Natural killer cell (primary cell): ENCODE measurements around the gene LETM1. TPM values are rescaled to one million over a fixed set of nuclear protein-coding genes. Genes with fewer than 3 reads are reported as not detected.

ENCODE experiments used
- ATAC-seq, 3 donors: fragments of 150-1000 bp in 2 of 3; fragments of 200-7000 bp in 1 of 3; cut with Tn5 transposase; 1 replicate in 1 of 3; 2 replicates in 2 of 3; pipeline ENCODE4 v1.10.0; 2021; ENCODE audit warnings: mild to moderate bottlenecking in 2 of 3, moderate library complexity in 2 of 3
- DNase-seq, 2 donors: peaks; one replicate each; pipeline versions ENCODE4 v3.0.0 to v3.0.0-alpha.2; 2013 to 2021; ENCODE audit warnings: mixed read lengths in 1 of 2
- H3K27ac ChIP-seq: one replicate; pipeline ENCODE4 v1.5.1; 2013; ENCODE audit warnings: mild to moderate bottlenecking, low read length
- H3K27me3 ChIP-seq: one replicate; pipeline ENCODE4 v1.6.1; 2013; ENCODE audit warnings: low read length; ENCODE audit not compliant: control insufficient read depth, insufficient read depth
- H3K36me3 ChIP-seq: one replicate; pipeline ENCODE4 v1.6.1; 2013; ENCODE audit warnings: low read length; ENCODE audit not compliant: control insufficient read depth, insufficient read depth
- H3K4me1 ChIP-seq: one replicate; pipeline ENCODE4 v1.6.1; 2013; ENCODE audit warnings: low read length; ENCODE audit not compliant: control insufficient read depth, insufficient read depth
- H3K4me3 ChIP-seq: one replicate; pipeline ENCODE4 v1.5.1; 2013; ENCODE audit warnings: low read length
- H3K9me3 ChIP-seq: one replicate; pipeline ENCODE4 v1.6.1; 2013; ENCODE audit warnings: low read length; ENCODE audit not compliant: control insufficient read depth, insufficient read depth
- H3K27ac Mint-ChIP-seq, 2 donors: one replicate each; pipeline ENCODE4 v1.8.0; 2022; ENCODE audit warnings: mild to moderate bottlenecking in 2 of 2, mixed read lengths in 2 of 2, moderate library complexity in 1 of 2
- H3K27me3 Mint-ChIP-seq, 2 donors: one replicate each; pipeline ENCODE4 v1.8.0; 2022; ENCODE audit warnings: low read depth in 2 of 2, mixed read lengths in 2 of 2
- H3K36me3 Mint-ChIP-seq: one replicate; pipeline ENCODE4 v1.8.0; 2022; ENCODE audit warnings: mixed read lengths
- H3K4me1 Mint-ChIP-seq, 2 donors: one replicate each; pipeline ENCODE4 v1.8.0; 2022; ENCODE audit warnings: mixed read lengths in 2 of 2
- H3K4me3 Mint-ChIP-seq: one replicate; pipeline ENCODE4 v1.8.0; 2022; ENCODE audit warnings: mild to moderate bottlenecking, moderate library complexity, mixed read lengths
- H3K9me3 Mint-ChIP-seq, 2 donors: one replicate each; pipeline ENCODE4 v1.8.0; 2022; ENCODE audit warnings: mixed read lengths in 2 of 2
- WGBS: methylation state at CpG from one replicate; pipeline ENCODE4 v1.1.7; 2013; ENCODE audit warnings: missing lambda C conversion rate; ENCODE audit not compliant: insufficient coverage; 5-methylcytosine and 5-hydroxymethylcytosine counted together
- intact Hi-C: fragments of 100-400 bp; cut with micrococcal nuclease; formaldehyde crosslinking; loops from one replicate; pipeline ENCODE4 v1.14.2; 2022
- total RNA-seq, 4 donors: library from RNA; stranded (reverse); fragments of 120-200 nt in 1 of 4; gene quantifications; one replicate each; pipeline versions ENCODE4 v1.2.3 to v1.2.4, GENCODE V29; 2013 to 2022
- TF ChIP-seq, protein P1 (sequence below): fragments of 200-600 bp; IDR thresholded peaks from one replicate; pipeline ENCODE4 v1.8.0; 2022; ENCODE audit warnings: antibody characterized with exemption

The LETM1 gene
- total RNA-seq, 3 donors from 2014 or later (not counting 1 experiment from before 2014, with no cell fraction given): 40.4 to 56.5 (median 55.7) TPM

DNA sequence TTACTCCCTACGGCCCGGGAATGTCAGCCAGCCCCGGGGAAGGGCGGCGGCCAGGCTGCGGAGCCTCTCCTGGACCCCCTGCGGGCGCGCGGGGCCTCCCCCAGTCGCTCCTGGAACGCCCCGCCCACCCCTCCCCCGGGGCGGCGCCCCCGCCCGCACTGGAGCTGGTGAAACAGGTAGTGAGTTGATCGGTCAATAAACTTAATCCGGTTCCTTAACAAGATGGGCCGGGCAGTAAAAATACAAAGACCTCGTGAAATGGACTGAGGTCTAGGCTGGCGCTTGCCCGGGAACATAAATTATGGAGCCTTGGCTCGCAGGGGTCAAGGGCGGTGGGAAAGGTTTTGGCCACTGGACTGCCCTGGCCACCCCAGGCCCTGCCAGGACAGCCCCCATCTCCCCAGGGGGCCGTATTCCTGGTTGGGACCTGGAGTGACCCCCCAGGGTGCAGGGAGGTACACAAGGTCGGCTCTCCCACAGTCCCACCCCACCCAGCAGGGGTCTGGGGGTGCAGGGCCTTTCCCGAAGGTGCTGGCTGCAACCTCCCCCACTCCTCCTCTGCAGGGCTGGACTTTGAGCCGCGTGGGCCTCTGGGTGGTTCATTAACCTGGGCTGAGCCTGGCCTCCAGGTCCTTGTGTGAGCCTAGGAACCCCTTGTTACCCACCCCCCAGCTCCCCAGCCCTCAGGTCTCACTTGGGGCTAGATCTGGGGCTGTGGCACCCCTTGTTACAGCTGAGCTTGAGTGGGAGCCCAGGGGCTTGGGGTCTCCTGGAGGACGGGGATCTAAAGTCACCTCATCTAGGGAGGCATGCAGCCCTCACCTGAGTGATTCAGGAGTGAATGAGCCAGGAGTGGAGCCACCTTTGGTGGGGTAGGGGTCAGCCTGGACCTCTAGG is 60.4 kb downstream of the LETM1 start:
- H3K27me3 ChIP-seq: peaks cover 24% of the 10 kb centered on the region
- Mint-ChIP-seq H3K27ac (no peak overlapping the region), H3K36me3 (no peaks in the 10 kb centered on the region), H3K27me3 (peaks cover 8 to 11% of the 10 kb centered on the region in 2 donors), H3K4me1 (no peaks in the 10 kb centered on the region), H3K9me3 (no peaks in the 10 kb centered on the region), H3K4me3 (peak overlapping the region; percentile 35)
- ATAC-seq (no peak), DNase-seq (no peak)
- TF ChIP-seq, protein P1, sequence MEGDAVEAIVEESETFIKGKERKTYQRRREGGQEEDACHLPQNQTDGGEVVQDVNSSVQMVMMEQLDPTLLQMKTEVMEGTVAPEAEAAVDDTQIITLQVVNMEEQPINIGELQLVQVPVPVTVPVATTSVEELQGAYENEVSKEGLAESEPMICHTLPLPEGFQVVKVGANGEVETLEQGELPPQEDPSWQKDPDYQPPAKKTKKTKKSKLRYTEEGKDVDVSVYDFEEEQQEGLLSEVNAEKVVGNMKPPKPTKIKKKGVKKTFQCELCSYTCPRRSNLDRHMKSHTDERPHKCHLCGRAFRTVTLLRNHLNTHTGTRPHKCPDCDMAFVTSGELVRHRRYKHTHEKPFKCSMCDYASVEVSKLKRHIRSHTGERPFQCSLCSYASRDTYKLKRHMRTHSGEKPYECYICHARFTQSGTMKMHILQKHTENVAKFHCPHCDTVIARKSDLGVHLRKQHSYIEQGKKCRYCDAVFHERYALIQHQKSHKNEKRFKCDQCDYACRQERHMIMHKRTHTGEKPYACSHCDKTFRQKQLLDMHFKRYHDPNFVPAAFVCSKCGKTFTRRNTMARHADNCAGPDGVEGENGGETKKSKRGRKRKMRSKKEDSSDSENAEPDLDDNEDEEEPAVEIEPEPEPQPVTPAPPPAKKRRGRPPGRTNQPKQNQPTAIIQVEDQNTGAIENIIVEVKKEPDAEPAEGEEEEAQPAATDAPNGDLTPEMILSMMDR: no peak
- peaks cover 15% of the 10 kb centered on the region for H3K4me1 ChIP-seq
- intact Hi-C loops: no loop called here
- WGBS: 41% methylated on average over 24 of the region's 32 CpGs
- H3K36me3 ChIP-seq: no peaks in the 10 kb centered on the region
- H3K9me3 ChIP-seq: no peaks in the 10 kb centered on the region
- no peak overlapping the region for H3K27ac ChIP-seq
- H3K4me3 ChIP-seq: no peak overlapping the region

DNA sequence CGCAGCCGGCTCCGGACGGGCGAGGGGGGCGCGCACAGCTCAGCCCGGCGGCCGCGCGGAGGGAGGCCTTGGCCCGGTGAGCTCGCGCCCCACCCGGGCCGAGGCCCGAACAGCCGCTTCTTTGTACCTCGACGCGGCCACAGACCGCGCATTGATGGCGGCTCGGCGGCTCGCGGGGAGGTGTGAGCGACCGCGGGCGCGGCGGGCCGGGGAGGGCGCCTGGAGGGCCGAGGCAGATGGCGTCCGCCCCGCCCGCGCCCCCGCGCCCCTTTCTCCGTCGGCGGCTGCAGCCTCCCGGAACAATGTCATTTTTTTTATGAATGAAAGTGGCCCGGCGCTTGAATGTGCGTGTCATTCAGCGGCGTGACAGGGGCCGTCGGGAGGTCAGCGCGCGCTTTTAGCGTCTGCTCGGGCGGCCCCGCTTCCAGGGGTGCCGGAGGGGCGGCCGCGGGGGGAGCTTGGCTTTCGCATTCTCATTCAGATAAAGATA is 61.1 kb downstream of the LETM1 start:
- no peak overlapping the region for H3K27ac ChIP-seq
- ATAC-seq (peak in 2 of 3 donors; percentile 20 to 24), DNase-seq (peak in 1 of 2 donors; percentile 19)
- H3K27ac Mint-ChIP-seq: no peak overlapping the region
- H3K4me1 ChIP-seq: peaks cover 15% of the 10 kb centered on the region
- no peaks in the 10 kb centered on the region for H3K36me3 ChIP-seq
- H3K4me3 ChIP-seq: no peak overlapping the region
- TF ChIP-seq, protein P1: no peak
- H3K27me3 Mint-ChIP-seq: peaks cover 8 to 13% of the 10 kb centered on the region in 2 donors
- peak overlapping the region; percentile 28 for H3K4me3 Mint-ChIP-seq
- WGBS: 1% methylated on average over 68 of the region's 68 CpGs
- intact Hi-C loops: no loop called here
- H3K27me3 ChIP-seq: peaks cover 24% of the 10 kb centered on the region
- no peaks in the 10 kb centered on the region for H3K9me3 ChIP-seq
- no peaks in the 10 kb centered on the region for H3K36me3 Mint-ChIP-seq
- no peaks in the 10 kb centered on the region for H3K4me1 Mint-ChIP-seq
- H3K9me3 Mint-ChIP-seq: no peaks in the 10 kb centered on the region

DNA sequence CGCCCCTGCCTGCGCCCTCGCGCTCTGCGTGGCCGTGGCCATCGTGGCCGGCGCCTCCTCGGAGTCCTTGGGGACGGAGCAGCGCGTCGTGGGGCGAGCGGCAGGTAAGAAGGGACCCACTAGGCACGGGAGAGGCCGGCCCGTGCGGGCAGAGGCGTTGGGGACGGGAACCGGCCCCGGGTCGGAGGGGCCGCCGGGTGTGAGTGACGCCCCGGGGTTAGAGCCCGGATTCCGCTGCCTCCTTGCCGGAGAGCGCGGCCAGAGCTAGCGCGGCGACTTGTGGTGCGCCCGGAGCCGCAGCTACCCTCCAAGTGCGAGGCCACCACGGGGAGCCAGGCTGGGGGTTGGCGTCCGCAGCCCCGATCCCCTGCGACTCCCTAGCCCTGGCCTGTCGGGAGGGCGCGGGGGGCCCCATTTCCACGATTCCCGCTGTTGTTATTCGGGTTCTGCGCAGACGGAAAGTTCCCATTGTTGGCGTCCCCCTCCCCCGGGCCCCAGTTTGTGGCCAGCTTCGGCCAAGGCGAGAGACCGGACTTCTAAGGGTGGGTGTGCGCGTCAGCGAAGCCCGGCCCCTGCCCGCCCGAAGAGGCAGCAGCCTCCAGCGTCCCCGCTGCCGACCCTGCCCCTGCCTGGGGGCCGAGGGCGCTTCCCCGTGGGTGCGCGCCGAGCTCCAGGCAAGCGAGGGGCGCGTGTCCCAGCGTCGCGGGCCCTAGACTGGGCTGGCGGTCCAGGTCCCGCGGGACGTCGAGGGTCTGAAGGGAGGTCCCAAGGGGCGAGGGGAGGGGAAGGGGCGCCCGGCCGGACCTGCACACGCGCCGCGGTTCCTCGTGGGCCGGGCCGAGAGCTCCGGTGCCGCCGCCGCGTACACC is 61.8 kb downstream of the LETM1 start:
- no peak overlapping the region for H3K4me3 Mint-ChIP-seq
- DNase-seq (peak in 1 of 2 donors; percentile 13), ATAC-seq (no peak)
- intact Hi-C loops: no loop called here
- Histone ChIP-seq H3K27ac (no peak overlapping the region), H3K27me3 (peaks cover 24% of the 10 kb centered on the region), H3K36me3 (no peaks in the 10 kb centered on the region), H3K4me3 (no peak overlapping the region), H3K9me3 (no peaks in the 10 kb centered on the region), H3K4me1 (peaks cover 15% of the 10 kb centered on the region)
- H3K27ac Mint-ChIP-seq: no peak overlapping the region
- H3K27me3 Mint-ChIP-seq: peaks cover 8 to 13% of the 10 kb centered on the region in 2 donors
- H3K4me1 Mint-ChIP-seq: no peaks in the 10 kb centered on the region
- H3K36me3 Mint-ChIP-seq: no peaks in the 10 kb centered on the region
- TF ChIP-seq, protein P1: no peak
- no peaks in the 10 kb centered on the region for H3K9me3 Mint-ChIP-seq
- 2% methylated on average over 101 of the region's 101 CpGs for WGBS
